Omental fat pad (tissue), 4 donors: ENCODE measurements around the gene FBRS. TPM values are rescaled to one million over a fixed set of nuclear protein-coding genes. Genes with fewer than 3 reads are reported as not detected.

Source experiments
- ATAC-seq: fragments of 150-250 bp; one replicate; pipeline ENCODE4 v1.9.1; 2016; ENCODE audit warnings: mild to moderate bottlenecking, moderate library complexity; ENCODE audit not compliant: low FRiP score
- DNase-seq: peaks from one replicate; pipeline ENCODE4 v3.0.0-alpha.2; 2019; ENCODE audit warnings: low spot score
- CTCF ChIP-seq, 3 donors: fragments of 450-650 bp; IDR thresholded peaks; one replicate each; pipeline ENCODE4 v1.5.1; 2016 to 2017; ENCODE audit warnings: antibody characterized with exemption in 3 of 3, mild to moderate bottlenecking in 3 of 3, moderate library complexity in 2 of 3
- total RNA-seq, 4 donors: library from RNA; depleted of rRNA; stranded (reverse); fragments of >200 nt; gene quantifications; one replicate each; pipeline ENCODE4 v1.1.0, GENCODE V29; 2016

Gene FBRS
- total RNA-seq = 10 to 100 TPM; 15.4 to 49.7 (median 23.4) TPM

- TF ChIP-seq CTCF (IDR thresholded peaks at IDR 0.05) = peak in 1 of 3 donors; percentile 49
- ATAC-seq = peak; percentile 88
- peak; percentile 99 for DNase-seq
These were observed at the start of gene FBRS for GRCh38 chr16:30657866-30658730. FBRS (plus strand) TSS chr16:30658431; CDS start chr16:30659519, 1,088 bp downstream.

GRCh38 chr16:30609002-30609925 lies 49.0 kb upstream of the FBRS start:
- DNase-seq = peak; percentile 23
- ATAC-seq = peak; percentile 67
- no peak for TF ChIP-seq CTCF (IDR thresholded peaks at IDR 0.05)

GRCh38 chr16:30609926-30610839 lies 48.0 kb upstream of the FBRS start, which contains the start of gene ZNF689:
ZNF689 (minus strand) TSS chr16:30610389; CDS start chr16:30610041, 348 bp downstream.
- peak; percentile 86 for DNase-seq
- peak; percentile 98 for ATAC-seq
- no peak for TF ChIP-seq CTCF (IDR thresholded peaks at IDR 0.05)

GRCh38 chr16:30615358-30616091 lies 42.7 kb upstream of the FBRS start:
- no peak for TF ChIP-seq CTCF (IDR thresholded peaks at IDR 0.05)
- no peak for ATAC-seq
- DNase-seq = no peak

- TF ChIP-seq CTCF (IDR thresholded peaks at IDR 0.05) = no peak
- DNase-seq = no peak
- ATAC-seq = no peak
These were observed 39.0 kb upstream of the FBRS start for GRCh38 chr16:30619202-30619601.
